Retinal pigment epithelial cell (primary cell): ENCODE results near the gene MFSD6L.

Experiments used
- DNase-seq: peaks from one replicate; pipeline ENCODE4 v3.0.0-alpha.2; 2010; ENCODE audit warnings: low read depth
- H3K4me3 ChIP-seq: 2 replicates; pipeline ENCODE4 v1.5.1; 2011; ENCODE audit warnings: mild to moderate bottlenecking, low read length, control low read depth, moderate library complexity
- TF ChIP-seq, protein P1 (sequence below): conservative IDR thresholded peaks from 2 replicates; pipeline ENCODE4 v1.5.1; 2011; ENCODE audit warnings: low read depth, low read length, control low read depth, inconsistent platforms

MFSD6L gene

DNA sequence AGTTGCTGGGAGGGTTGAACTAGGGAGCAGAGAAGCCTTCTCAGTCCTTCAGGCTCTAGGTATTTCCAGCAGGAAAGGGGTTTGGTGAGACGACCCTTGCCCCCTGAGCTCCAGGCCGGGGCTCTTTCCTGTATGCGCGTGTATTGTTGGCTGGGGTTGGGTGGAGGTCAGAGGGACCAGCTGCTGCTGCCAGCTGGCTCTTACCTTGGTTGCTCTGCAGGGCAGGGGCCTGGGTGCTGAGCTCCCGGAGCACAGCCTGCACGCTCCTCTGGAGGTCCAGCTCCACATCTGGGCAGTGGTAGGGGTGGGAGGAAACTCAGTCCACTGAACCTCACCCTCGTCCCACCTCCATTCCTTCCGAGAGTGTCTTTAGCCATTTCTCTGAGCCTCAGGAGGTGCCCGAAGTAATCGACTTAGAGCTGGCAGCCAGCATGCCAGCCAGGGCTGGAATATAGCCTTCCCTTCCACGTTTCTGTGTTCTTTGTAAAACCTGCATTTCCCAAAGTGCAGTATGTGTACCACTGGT, 40.3 kb upstream of the MFSD6L start:
- DNase-seq = no peak
- no peak overlapping the region for H3K4me3 ChIP-seq
- TF ChIP-seq, protein P1, sequence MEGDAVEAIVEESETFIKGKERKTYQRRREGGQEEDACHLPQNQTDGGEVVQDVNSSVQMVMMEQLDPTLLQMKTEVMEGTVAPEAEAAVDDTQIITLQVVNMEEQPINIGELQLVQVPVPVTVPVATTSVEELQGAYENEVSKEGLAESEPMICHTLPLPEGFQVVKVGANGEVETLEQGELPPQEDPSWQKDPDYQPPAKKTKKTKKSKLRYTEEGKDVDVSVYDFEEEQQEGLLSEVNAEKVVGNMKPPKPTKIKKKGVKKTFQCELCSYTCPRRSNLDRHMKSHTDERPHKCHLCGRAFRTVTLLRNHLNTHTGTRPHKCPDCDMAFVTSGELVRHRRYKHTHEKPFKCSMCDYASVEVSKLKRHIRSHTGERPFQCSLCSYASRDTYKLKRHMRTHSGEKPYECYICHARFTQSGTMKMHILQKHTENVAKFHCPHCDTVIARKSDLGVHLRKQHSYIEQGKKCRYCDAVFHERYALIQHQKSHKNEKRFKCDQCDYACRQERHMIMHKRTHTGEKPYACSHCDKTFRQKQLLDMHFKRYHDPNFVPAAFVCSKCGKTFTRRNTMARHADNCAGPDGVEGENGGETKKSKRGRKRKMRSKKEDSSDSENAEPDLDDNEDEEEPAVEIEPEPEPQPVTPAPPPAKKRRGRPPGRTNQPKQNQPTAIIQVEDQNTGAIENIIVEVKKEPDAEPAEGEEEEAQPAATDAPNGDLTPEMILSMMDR = no peak

- DNase-seq = no peak
- TF ChIP-seq, protein P1 = no peak
- no peak overlapping the region for H3K4me3 ChIP-seq
Measured at GRCh38 chr17:8838551-8839095, 39.5 kb upstream of the MFSD6L start.

DNA sequence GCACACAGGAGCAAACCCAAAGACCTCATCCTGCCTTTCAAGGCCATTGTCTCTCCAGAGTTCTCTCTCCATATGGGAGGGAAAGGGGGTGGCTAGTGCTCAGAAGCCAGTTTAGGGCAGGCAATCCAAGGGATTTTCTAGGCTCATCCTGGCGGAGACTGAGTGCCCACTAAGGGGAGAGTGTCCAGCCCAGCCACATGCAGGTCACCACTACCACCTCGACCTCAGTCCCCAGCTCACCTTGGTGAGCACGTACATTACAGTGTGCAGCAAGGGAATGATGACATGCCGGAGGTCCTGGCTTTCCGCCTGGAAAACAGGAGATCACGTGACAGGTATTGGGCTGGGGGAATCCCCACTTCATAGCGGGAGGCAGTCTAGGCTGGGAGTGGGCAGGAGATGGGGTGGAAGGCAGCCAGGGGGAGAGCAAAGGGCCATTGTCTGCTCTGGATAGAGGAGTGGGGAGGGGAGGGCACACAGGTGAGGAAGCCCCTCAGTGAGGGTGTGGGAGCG, 38.5 kb upstream of the MFSD6L start:
- TF ChIP-seq, protein P1 = no peak
- no peak for DNase-seq
- no peak overlapping the region for H3K4me3 ChIP-seq

DNA sequence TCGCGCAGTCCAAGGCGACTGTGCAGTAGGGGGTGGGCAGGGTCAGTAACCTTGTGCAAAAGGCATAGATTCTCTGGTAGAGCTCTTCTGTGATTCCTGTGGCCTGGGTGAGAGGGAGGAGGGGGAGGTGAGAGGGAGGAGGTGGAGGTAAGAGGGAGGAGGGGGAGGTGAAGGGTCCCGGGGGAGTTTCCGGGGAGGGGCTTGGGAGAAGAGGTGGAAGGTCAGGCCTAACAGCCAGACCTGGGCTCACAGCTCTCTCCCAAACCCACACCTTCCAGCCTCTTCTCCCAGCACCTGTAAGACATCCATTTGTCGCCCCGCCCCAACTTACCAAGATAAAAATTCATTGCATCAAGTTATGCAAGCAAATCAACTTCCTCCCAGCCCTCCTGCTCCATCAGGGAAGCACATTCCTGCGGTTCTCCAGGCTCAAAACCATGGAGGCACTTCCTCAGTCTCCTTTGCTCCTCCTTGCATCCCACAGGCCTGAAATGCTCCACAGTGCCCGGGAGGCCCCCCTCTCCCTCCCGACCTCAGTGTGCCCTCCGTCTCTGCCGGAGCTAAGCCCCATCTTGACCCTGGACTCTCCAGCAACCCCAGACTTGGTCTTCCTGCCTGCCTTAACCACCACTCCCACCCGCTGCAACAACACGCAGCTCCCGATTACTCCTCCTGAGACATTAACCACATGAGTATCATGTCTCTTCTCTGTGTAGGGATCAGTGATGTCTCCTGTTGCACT, 37.8 kb upstream of the MFSD6L start:
- no peak for DNase-seq
- no peak overlapping the region for H3K4me3 ChIP-seq
- TF ChIP-seq, protein P1 = no peak

DNA sequence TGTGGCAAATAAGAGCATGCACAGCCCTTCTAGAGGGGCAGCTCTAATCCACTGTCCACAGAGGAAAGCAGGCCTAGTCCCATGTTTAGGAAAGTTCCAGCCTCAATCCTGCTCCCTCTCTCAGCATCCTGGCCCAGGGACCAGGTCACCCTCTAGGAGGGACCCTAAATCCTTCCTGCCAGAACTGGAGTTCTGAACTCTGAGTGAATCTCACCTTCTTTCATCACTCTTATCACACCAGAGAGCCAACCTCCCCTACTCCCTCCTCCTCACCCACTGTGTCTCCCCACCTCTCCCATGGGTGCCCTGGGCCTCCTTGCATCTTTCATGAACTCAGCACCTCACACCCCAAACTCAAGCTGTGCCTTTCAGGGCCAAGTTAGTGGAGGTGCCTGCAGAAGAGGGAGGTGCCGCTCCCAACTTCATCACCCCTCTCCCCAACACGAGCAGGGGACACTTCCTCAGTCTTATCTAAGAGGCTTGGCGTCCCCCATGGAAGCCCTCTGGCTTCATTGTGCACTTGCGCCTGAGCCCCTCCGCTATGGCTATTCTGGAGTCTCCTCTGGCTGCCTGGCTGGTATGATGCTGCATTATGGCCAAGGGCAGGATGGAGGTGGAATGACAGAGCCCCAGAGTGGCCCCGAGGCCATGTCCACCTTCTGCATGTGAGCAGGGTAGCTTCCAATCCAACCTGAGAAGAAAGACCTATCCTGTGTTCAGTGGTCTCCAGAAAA, 36.6 kb upstream of the MFSD6L start:
- TF ChIP-seq, protein P1 = no peak
- no peak for DNase-seq
- H3K4me3 ChIP-seq = no peak overlapping the region

DNA sequence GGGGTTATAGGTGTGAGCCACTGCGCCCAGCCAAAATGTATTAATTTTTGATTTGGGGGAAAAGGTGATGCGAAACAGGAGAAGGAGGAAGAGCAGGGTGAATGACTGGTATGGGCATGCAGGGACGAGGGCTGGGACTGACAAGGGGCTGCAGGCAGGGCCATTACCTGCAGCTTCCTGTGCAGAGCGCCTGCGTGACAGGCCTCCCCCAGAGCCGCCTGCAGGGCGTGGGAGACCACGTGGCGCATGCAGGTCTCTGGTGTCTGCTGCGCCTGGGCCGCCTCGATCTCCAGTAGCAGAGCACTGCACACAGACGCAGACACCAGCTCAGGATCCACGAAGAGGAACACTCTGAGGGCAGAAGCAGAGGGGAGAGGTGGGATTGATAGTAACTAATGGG, 35.9 kb upstream of the MFSD6L start:
- DNase-seq = no peak
- no peak overlapping the region for H3K4me3 ChIP-seq
- TF ChIP-seq, protein P1 = no peak
